HuH-7.5 (cell line): ENCODE measurements around the gene NMNAT1.
"Not testable (repeated sequence)": the region's sequence is repeated elsewhere in the genome, so short reads cannot be mapped to it uniquely, and the experiment has no call there.

Experiments used
- DNase-seq: peaks from one replicate; pipeline ENCODE4 v3.0.0; 2011; ENCODE audit warnings: low spot score

The NMNAT1 gene

DNA sequence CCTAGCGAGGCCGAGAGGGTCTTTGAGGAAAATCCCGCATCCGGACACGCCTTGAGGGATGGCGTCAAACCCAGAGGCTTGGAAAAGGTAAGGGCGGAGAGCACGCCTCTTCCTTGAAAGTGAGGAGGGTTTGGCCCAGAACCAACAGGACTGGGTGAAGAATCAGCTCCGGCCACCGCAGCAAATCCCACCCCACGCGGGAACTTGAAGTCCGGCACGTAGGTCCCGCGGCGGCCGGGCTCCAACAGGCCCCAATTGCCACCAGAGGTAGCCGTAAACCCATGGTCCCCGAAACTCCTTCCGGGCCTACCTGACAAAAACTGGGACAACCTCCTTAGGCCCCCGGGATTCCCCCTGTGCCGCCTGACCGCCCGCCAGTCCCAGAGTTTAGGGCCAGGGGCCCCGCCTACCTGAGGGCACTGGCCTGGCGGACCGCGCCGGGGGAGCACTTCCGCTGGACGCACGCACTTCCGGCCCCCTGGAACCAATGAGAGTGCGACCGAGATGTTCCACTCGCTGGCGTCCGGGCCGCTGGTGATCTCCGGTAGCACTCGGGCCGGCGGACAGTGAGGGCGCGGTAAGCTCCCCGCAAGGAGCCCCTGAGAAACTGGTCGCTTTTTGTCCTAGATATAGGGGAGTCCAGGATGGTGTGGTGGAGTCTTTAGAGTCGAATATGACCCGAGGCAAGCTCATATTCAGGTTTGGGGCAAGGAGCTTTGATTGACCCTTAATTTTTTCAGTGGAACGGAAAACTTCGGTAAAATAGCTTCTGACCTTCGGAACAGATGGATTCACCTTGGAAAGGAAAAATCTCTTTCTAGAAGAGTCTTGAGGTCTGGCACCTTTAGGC lies at the start of gene NMNAT1, which contains the start of gene LZIC:
TSS of gene NMNAT1 (plus strand) at position 537 of the 850 bp plus-strand sequence. CDS start 28,599 bp downstream, outside the sequence.
TSS of gene LZIC (minus strand) at position 453 of the 850 bp plus-strand sequence. CDS start 6,772 bp downstream, outside the sequence.
- peak; percentile 69 for DNase-seq

DNA sequence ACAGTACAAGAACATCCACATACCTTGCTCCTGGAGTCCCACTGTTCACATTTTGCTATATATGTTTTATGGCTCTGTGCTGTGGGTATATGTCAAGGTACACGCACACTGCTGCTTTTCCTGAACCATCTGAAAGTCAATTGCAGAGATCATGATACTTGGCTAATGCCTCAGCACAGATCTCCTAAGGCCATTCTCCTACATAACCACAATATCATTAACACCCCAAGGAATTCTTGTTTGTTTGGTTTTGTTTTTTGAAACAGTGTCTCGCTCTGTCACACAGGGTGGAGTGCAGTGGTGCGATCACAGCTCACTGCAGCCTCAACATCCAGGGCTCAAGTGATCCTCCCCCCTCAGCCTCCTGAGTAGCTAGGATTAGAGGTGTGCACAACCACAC lies 49.2 kb upstream of the NMNAT1 start:
- DNase-seq: no peak

DNA sequence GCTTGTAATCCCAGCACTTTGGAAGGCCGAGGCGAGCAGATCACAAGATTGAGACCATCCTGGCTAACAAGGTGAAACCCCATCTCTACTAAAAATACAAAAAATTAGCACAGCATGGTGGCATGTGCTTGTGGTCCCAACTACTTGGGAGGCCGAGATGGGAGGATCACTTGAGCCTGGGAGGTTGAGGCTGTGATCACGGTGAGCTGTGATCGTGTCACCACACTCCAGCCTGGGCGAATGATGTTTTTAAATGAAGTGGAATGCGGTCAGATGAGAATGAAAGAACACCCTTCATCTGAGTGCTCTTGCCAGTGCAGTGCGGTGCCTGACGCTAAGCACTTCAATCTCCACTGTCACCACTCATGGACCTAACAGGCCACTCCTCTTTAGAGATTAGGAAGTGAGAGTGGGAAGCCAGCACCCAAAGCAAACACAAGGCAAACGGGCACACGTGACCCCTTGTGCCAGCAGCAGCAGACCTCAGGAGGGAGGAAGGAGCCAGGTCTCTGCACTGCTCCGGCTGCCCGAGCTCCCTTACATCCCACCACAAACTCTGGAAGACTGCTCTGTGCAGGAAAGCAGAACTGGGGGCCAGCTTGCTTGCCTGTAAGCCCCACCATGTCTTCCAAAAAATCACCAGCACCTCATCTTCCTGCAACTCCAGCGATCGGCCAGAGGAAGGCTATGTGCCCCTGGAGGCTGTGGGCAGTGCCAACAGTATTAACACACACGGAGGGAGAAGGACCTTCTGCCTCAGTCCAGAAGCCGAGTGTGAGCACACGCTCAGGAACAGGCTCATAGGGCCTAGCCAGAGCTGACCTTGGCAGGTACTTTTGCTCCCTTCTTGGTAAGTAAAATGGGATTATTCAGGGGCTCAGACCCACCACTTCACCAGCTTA lies 42.9 kb upstream of the NMNAT1 start:
- no peak for DNase-seq

DNA sequence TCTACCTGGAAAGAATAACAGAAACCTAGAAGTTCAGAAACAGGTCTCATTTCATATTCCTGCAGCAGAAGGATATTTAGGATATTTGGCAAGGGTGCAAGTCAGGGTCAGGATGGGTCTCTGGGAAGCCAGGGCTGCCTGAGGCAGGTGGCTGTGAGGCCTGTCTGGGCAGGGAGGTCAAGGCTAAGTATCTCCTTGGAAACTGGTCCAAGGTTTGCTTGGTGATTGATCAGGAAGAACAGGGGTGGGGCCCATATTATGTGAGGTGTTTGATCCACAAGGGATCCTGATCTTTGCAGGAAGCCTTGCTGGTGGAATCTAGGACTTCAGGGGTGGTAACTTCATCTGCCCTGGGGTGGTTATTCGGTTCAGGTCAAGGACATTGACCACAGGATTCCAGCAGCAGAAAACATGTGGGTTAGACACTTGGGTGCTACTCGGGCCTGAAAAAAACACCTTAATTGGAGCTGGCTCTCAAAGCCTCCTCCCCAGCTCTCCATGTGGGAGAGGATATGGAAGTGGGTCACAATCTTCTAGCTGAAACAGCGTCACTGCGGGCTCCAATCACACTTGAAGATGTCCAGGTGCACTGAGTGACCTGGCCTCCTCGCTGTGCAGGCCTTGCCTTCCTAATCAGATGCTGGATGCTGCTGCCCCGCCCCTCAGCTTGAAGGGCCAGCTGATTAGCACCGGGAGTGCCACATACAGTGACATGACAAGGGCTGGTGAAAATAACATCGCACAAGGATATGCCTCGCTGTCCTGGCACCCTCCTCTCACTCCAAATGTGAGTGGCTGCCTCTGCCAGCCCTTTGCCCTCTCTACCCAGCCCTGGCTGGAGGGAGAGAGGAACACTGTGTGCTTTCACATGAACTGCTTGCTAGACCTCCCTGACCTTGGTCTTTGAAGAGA lies 41.9 kb upstream of the NMNAT1 start:
- no peak for DNase-seq

DNA sequence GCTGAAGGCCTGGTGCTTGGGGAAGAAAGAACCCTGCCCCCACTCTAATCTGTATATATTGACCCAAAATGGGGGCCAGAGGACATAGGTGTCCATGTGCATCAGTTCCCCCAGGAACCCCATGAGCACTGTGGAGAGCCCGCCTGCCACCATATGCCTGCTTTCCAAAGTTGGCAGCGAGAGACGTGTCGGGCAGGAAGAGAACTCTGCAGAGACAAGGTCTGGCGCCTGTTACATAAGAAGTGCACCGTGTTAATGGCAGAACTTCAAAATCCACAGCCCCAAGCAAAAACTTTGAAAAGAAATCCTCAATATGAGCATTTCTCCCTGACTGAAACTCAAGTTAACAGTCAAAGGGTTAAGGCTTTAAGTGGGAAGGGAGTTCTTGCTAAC lies 41.2 kb upstream of the NMNAT1 start:
- no peak for DNase-seq

DNA sequence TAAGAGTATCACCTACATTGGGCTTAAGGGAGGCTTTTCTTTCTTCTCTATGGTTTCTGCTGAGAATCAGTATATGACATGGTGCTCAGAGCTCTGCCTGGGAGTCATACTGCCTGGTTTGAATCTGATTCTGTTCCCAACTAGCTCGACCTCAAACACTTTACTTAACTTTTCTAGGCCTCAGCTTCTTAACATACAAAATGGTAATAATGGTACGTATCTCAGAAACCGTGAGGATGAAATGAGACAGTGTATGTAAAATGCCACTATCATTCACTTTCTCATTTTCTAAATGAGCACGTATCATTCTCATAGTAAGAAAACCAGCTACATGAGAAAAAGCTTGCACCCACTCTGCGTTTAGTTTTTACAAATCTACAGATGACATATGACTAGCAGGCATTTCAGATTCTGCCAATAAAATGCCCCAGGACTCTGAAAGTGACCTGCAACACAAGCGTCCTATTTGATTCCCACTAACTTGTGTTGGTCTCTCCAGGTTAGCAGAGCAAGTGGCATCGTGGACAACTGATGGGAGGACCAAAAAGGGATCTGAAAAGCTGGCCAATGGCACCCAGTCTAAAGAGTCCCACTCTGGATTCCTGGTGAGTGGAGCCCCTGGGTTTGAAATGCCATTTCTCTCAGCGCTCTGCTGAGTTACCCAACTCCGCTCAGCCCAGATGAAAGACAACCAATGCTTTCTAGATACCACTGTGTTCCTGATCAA lies 39.3 kb upstream of the NMNAT1 start:
- DNase-seq: no peak

DNA sequence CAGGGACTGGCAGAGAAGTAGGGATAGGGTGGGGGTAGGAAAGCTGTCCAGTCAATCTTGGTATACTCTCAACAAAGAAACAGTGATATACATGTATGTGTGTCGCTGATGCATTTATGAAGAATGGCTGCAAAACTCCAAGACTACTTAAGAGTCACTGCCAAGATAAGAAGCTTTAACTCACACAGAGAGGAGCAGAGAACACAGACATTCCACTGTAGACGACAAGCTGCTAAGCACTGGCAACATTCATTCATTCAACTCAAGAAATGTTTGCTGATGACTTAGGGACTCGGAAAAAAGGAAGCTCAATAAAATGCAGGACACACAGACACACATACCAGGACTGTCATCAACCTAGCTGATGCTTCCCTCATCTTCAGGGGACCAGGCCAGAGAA lies 38.7 kb upstream of the NMNAT1 start:
- no peak for DNase-seq

DNA sequence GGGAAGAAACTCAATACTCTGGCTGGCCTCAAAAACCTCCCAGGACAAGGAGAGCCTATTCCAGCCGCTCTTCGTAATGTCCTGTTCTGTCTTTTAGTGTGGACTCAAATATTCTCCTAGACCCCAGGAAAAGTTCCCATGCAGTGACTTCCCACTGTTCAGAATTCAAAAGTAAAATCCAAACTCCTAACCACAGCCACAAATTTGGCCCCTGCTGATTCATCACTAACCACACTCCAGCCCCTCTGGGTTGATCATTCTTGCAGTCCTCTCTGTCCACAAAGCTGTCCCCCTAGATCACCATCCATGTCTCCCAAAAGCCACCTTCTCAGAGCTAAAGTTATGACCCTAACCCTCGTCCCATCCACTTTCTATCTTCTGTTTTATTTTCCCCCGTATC lies 38.3 kb upstream of the NMNAT1 start:
- no peak for DNase-seq

DNA sequence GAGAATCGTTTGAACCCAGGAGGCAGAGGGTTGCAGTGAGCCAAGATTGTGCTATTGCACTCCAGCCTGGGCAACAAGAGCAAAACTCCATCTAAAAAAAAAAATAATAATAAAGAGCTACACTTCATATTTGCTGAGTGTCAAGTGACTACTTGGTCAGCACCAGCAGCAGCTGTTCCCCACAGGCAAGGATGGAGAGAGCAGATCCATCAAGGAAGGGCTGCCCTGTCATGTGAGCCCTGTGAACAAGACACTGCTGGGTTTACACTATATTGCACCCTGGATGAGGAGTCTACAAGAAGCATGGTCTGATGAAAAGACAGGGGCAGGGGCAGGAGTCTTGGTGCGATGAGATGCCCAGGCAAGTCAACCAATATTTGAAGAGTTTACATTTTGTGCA lies 36.8 kb upstream of the NMNAT1 start:
- no peak for DNase-seq

DNA sequence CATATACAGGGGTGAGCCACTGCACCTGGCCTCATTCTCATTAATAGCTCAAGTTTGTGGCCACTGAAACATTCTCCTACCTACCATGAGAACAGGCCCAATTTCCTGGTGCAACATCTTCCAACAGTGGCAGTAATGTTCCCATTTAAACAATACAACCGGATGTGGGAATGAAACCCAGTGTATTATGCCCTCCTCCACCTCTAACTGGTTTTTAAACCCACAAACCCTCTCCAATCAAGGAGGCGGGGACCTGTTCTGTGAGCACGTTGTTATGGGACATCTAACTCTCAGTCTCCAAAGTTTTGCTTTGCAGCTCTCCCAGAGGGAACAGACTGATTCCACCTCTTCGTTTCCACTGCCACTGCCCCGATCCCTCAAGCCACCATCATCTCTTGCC lies 35.8 kb upstream of the NMNAT1 start:
- DNase-seq: no peak

DNA sequence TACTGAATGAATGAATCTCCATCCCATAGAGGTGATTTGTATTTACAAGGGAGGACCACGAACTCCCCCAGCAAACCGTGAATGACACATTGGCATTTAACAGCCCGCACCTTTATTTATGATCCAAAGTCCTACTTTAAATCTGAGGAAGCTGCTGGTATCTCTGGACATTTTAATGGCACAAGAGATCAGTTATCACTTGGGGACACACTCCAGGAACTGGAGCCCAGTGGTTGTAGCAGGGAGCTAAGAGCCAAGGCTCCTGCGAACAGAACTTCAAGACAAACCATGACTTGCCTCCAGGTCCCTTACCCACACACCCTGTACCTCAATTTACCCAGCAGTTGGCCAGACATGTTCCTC lies 34.4 kb upstream of the NMNAT1 start:
- DNase-seq: no peak

DNA sequence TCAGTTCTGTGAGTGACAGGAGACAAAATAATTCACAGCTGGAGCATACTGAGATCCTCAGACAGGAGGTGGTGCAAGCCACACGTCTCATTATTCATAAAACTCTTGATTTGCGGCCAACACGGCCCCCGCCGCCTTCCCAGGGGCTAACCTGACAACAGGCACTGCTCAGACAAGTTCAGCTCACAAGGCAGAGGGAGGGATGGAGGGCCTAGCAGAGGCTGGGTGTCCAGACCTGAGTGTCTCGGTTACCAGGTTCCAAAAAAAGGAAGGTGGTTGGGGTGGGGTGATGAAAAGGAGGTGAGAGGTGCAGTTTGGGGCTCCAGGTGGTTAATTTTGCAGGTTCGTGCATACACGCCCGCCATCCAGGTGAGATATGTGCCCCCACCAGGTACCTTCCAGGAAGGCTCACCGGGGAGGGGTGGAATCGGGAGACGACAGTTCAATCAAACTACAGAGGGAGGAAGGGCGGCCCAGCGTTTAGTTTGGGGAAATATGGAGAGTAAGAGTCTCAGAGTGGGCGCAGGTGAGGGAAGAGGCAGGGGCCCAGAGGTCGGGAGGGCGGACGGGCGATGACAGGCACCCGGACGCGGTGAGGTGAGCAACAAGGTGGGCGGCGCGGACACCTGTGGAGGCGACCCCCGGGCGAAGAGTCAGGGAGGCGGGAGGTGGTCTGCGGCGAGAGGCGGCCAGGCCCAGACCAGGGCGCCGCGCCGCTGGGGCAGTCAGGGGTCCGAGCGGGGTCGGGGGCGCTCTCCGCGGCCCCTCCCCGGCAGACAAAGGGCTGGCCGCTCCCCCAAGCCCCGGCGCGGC lies 33.8 kb upstream of the NMNAT1 start:
- DNase-seq: no peak

DNA sequence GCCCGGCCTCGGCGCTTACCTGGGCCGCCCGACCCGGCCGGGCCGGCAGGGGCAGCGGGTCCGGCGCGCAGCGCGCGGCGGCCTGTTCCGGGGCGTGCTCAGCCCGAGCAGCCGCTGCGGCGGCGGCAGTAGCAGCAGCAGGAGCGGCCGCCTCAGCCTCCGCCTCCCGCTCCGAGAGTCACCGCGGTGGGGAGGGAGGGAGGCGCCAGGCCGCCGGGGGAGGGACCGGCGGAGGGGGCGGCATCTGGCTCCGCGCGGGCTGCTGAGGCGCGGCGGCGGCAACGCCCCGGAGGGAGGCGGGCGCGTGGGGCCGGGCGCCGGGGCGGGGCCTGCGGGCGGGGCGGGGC lies 33.2 kb upstream of the NMNAT1 start, which contains the start of gene CTNNBIP1:
TSS of gene CTNNBIP1 (minus strand) at position 194 of the 347 bp plus-strand sequence. CDS start 38,205 bp downstream, outside the sequence.
- DNase-seq: peak; percentile 83

DNA sequence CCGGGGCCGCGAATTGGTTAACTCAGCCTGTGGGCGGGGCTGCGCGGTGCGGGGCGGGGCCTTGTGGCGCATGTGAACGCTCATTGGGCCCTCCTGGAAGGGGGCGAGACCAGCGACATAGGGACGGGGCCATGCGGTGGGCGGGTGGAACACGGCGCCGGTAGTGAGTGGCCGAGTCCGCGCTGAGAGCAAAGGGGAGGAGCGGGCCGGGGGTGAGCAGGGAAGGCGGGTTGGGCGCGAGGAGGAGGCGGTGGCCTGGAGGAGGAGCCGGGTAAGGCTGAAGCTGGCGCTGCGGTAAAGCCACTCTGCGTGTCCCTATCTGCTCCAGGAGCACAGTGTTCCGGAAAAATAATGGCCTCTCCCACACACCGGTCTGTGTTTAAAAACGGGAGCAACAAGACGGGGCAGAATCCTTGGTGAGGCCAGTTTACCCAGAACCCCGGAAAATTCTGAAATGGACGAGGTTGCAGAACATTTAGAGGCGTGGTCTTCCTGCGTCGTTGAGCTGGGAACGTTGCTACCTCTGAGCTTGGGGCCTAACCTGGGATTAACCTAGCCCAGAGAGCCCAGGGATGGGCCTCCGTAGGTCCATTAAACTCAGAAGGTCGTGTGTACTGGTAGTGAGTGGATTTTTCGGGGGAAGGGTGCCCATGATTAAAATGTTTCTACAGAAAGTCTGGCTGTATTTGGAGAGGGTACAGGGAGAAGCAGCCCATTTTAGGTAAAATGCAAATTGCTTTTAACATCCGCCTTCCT lies 32.7 kb upstream of the NMNAT1 start:
- DNase-seq: peak; percentile 95

DNA sequence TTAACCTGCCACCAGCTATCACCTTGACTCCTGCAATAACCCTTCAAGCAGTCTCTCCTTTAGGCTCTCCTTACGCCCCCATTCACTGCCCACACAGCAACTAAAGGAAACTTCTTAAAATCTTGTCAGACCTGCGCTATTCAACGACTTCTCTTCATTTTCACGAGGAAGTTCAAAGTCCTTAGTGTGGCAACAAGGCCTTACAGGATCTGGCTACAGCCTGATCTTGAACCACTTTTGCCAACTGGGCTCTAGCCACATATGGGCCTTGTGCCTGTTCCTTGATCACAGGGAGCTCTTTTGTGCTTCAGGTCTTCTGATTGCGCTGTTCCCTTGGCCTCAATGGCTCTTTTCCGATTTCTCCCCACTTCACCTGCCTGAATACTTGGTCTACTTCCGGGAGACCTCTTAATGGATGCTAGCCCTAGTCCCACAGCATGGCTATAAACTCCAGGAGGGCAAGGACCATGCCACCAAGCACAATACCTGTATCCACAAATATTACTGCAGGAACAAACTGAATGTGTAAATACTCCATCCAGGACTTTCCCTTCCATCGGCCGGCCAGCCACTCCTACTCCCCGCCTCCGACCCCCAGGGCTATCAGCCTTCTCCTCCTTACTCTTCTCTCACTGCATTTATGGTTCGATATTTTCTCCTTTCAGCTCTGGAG lies 30.9 kb upstream of the NMNAT1 start:
- no peak for DNase-seq

DNA sequence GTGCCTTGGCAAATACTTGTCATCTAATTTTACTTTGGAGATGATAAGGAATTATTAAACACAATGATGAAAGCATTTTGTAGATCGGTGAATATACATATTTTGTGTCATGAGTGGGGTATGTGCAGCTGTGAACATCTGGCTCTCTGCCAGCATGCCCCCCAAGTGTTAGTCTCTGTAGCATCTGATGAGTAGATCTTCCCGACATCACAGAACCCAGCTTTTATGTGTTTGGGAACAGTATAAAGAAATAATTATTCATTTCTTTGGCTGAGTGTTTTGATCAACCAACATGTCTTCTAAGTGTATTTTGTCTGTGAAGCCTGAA lies 28.7 kb upstream of the NMNAT1 start:
- no peak for DNase-seq

DNA sequence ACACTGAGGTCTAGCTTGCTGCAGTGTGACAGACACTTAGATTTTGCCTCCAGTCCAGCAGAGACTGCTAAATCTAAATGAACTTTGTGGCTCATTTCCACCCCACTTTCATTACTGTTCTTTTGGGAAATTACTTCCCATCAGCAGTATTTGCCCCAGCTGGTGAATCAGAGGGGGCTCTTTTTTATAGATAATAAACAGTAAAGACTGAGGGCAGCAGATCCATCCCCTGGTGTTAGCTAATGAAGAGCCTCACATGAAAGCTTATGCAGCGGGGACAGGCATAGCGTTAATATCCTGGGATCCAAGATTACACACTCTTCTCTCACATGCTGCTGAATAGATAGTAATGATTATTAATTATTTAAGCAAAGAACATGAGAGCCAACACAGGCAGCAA lies 26.8 kb upstream of the NMNAT1 start:
- no peak for DNase-seq

DNA sequence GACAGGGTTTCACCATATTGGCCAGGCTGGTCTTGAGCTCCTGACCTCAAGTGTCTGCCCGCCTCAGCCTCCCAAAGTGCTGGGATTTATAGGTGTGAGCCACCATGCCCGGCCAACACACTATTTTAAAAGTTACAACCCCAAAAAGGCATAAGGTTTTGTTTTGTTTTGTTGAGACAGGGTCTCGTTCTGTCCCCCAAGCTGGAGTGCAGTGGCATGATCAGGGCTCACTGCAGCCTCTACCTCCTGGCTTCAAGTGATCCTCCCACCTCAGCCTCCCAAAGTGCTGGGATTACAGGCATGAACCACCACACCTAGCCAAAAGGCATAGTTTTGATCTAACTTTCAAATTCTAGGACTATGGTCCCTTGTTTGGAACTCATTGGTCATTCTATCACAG lies 25.8 kb upstream of the NMNAT1 start:
- not testable (repeated sequence) for DNase-seq

DNA sequence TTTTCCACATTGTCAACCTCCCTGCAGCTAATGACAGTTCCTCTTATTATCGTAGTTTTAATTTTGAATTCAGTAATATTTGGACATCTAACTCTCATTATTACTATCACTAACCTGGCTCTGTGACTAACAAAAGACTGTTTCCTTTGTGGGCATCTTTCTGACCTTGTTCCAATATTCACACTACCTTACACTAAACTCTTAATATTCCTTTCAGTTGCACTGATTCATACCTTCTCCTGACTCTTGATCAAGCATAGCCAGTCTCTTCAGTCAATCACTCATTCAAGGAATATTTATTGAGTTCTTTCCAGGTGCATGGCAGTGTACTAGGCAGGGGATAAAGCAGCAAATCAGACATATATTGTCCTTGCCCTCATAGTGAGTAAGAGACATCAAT lies 25.4 kb upstream of the NMNAT1 start:
- no peak for DNase-seq
